Liver (tissue), 9 donors: ENCODE data around the gene NCAPD2. TPM values are rescaled to one million over a fixed set of nuclear protein-coding genes. Genes with fewer than 3 reads are reported as not detected.

Experiments used
- DNase-seq: peaks from one replicate; pipeline ENCODE4 v3.0.0-alpha.2; 2017; ENCODE audit warnings: low spot score
- H3K27ac ChIP-seq, 2 donors: one replicate each; pipeline ENCODE4 v1.7.0; 2013; ENCODE audit warnings: inconsistent platforms in 2 of 2, low read length in 2 of 2, control low read depth in 1 of 2, low read depth in 1 of 2, mild to moderate bottlenecking in 1 of 2
- H3K27me3 ChIP-seq, 4 donors: one replicate each; pipeline versions ENCODE4 v1.6.1 to v1.7.0; 2013; ENCODE audit warnings: low read length in 3 of 4, inconsistent platforms in 1 of 4, mild to moderate bottlenecking in 1 of 4, moderate library complexity in 1 of 4; ENCODE audit not compliant: control insufficient read depth in 4 of 4, insufficient read depth in 4 of 4
- H3K36me3 ChIP-seq, 4 donors: one replicate each; pipeline versions ENCODE4 v1.6.1 to v1.7.0; 2013; ENCODE audit warnings: low read length in 3 of 4, mild to moderate bottlenecking in 3 of 4, low read depth in 1 of 4, moderate library complexity in 1 of 4; ENCODE audit not compliant: control insufficient read depth in 4 of 4, insufficient read depth in 3 of 4
- H3K4me1 ChIP-seq, 4 donors: one replicate each; pipeline versions ENCODE4 v1.6.1 to v1.7.0; 2013; ENCODE audit warnings: low read length in 3 of 4, mild to moderate bottlenecking in 3 of 4, moderate library complexity in 1 of 4; ENCODE audit not compliant: control insufficient read depth in 4 of 4, insufficient read depth in 4 of 4
- H3K4me3 ChIP-seq, 3 donors: one replicate each; pipeline versions ENCODE4 v1.6.1 to v1.7.0; 2013; ENCODE audit warnings: low read length in 3 of 3, control low read depth in 1 of 3, low read depth in 1 of 3, mild to moderate bottlenecking in 1 of 3
- H3K9ac ChIP-seq, 2 donors: one replicate each; pipeline ENCODE4 v1.7.0; 2013; ENCODE audit warnings: low read length in 2 of 2, mild to moderate bottlenecking in 2 of 2, moderate library complexity in 2 of 2, control low read depth in 1 of 2, low read depth in 1 of 2
- H3K9me3 ChIP-seq, 4 donors: one replicate each; pipeline versions ENCODE4 v1.6.1 to v1.7.0; 2013; ENCODE audit warnings: low read length in 3 of 4; ENCODE audit not compliant: control insufficient read depth in 4 of 4
- CTCF ChIP-seq: fragments of 150-350 bp; IDR thresholded peaks from 2 replicates; pipeline ENCODE4 v1.5.1; 2017; ENCODE audit warnings: improper control_type of control experiment, low read depth, low read length; ENCODE audit not compliant: missing input control
- EGR1 ChIP-seq, 2 donors: IDR thresholded peaks; 2 replicates each; pipeline ENCODE4 v1.6.1; 2016 to 2018; ENCODE audit warnings: antibody characterized with exemption in 2 of 2, low read depth in 2 of 2
- FOXA1 ChIP-seq: IDR thresholded peaks from 2 replicates; pipeline ENCODE4 v1.6.1; 2016; ENCODE audit warnings: antibody characterized with exemption
- FOXA2 ChIP-seq: IDR thresholded peaks from 2 replicates; pipeline ENCODE4 v1.6.1; 2016; ENCODE audit warnings: antibody characterized with exemption
- GABPA ChIP-seq, 2 donors: IDR thresholded peaks in 1 of 2; conservative IDR thresholded peaks in 1 of 2; 2 replicates each; pipeline ENCODE4 v1.6.1; 2016; ENCODE audit warnings: antibody characterized with exemption in 2 of 2, mild to moderate bottlenecking in 1 of 2, moderate library complexity in 1 of 2
- HNF4A ChIP-seq, 2 donors: conservative IDR thresholded peaks; 2 replicates each; pipeline ENCODE4 v1.6.1; 2016; ENCODE audit warnings: antibody characterized with exemption in 2 of 2, mild to moderate bottlenecking in 2 of 2
- HNF4G ChIP-seq: IDR thresholded peaks from 2 replicates; pipeline ENCODE4 v1.6.1; 2016; ENCODE audit warnings: antibody characterized with exemption
- JUND ChIP-seq, 2 donors: IDR thresholded peaks; 2 replicates each; pipeline ENCODE4 v1.6.1; 2016; ENCODE audit warnings: antibody characterized with exemption in 2 of 2
- MAX ChIP-seq: IDR thresholded peaks from 2 replicates; pipeline ENCODE4 v1.6.1; 2016; ENCODE audit warnings: antibody characterized with exemption
- NR2F2 ChIP-seq: IDR thresholded peaks from 2 replicates; pipeline ENCODE4 v1.6.1; 2016; ENCODE audit warnings: antibody characterized with exemption
- RXRA ChIP-seq, 2 donors: IDR thresholded peaks; 2 replicates each; pipeline ENCODE4 v1.6.1; 2017 to 2018; ENCODE audit warnings: antibody characterized with exemption in 2 of 2, mild to moderate bottlenecking in 1 of 2
- SP1 ChIP-seq: IDR thresholded peaks from 2 replicates; pipeline ENCODE4 v1.6.1; 2018; ENCODE audit warnings: antibody characterized with exemption, mild to moderate bottlenecking
- TAF1 ChIP-seq: conservative IDR thresholded peaks from 2 replicates; pipeline ENCODE4 v1.6.1; 2016; ENCODE audit warnings: antibody characterized with exemption, mild to moderate bottlenecking
- YY1 ChIP-seq: IDR thresholded peaks from 2 replicates; pipeline ENCODE4 v1.6.1; 2016; ENCODE audit warnings: antibody characterized with exemption, mild to moderate bottlenecking
- ZBTB33 ChIP-seq: IDR thresholded peaks from 2 replicates; pipeline ENCODE4 v1.6.1; 2016; ENCODE audit warnings: antibody characterized with exemption
- WGBS: extraction: QIAGEN DNeasy Blood & Tissue Kit; methylation state at CpG from one replicate; pipeline ENCODE4 v1.1.7; 2013; 5-methylcytosine and 5-hydroxymethylcytosine counted together
- polyA plus RNA-seq, 2 donors: library from polyadenylated mRNA; stranded (reverse) in 1 of 2; unstranded in 1 of 2; fragments of 200-250 nt in 1 of 2; fragments of >200 nt in 1 of 2; fragmentation: Nextera tagmentation in 1 of 2; extraction: Ambion mirVana in 1 of 2; gene quantifications; one replicate each; pipeline versions ENCODE4 v1.2.1 to v1.2.3, GENCODE V29; 2013 to 2015
- total RNA-seq, 2 donors: library from RNA; depleted of rRNA; stranded (reverse); fragments of >200 nt; gene quantifications; one replicate each; pipeline ENCODE4 v1.2.3, GENCODE V29; 2014
- TF ChIP-seq, protein P1 (sequence below): IDR thresholded peaks from 2 replicates; pipeline ENCODE4 v1.6.1; 2016; ENCODE audit warnings: antibody characterized with exemption, mild to moderate bottlenecking
- TF ChIP-seq, protein P2 (sequence below): IDR thresholded peaks from 2 replicates; pipeline ENCODE4 v1.6.1; 2016; ENCODE audit warnings: antibody characterized with exemption
- donor health status: healthy.
- donor health status: healthy.
- donor health status: healthy.
- donor health status: healthy.
- donor health status: healthy.

NCAPD2 gene
- total and polyA plus RNA-seq, 4 donors: 2.0 to 55.1 (median 7.4) TPM

DNA sequence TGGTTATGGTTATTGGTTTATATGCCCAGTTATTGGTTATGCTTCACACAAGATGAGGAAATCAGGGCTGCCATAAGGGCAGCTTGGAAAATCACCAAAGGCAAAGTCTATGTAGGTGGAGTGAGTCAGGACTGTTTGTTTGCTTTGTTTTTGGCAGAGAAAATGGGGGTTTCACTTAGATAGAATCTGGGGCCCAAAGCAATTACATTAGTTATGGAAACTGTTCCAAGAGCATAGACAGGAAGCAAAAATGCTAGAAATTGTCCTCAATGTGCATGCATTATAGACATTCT is 25.7 kb upstream of the NCAPD2 start:
- H3K9me3 ChIP-seq: no peaks in the 10 kb centered on the region
- H3K4me3 ChIP-seq: no peak overlapping the region
- no peaks in the 10 kb centered on the region for H3K27me3 ChIP-seq
- TF ChIP-seq SP1 (peak; percentile 56), HNF4A (conservative IDR thresholded peaks at IDR 0.05) (peak; percentile 81 to 86), JUND (IDR thresholded peaks at IDR 0.05) (peak; percentile 80 to 88), HNF4G (peak; percentile 35), RXRA (IDR thresholded peaks at IDR 0.05) (peak in 1 of 2 donors; percentile 13), EGR1 (IDR thresholded peaks at IDR 0.05; ENCODE audit: low read depth in 2 of 2) (no peak), FOXA2 (no peak), CTCF (no peak), NR2F2 (no peak), MAX (no peak), GABPA (IDR thresholded peaks at IDR 0.05 in 1 of 2, conservative IDR thresholded peaks at IDR 0.05 in 1 of 2) (no peak), YY1 (peak; percentile 81), FOXA1 (no peak)
- TF ChIP-seq, protein P1, sequence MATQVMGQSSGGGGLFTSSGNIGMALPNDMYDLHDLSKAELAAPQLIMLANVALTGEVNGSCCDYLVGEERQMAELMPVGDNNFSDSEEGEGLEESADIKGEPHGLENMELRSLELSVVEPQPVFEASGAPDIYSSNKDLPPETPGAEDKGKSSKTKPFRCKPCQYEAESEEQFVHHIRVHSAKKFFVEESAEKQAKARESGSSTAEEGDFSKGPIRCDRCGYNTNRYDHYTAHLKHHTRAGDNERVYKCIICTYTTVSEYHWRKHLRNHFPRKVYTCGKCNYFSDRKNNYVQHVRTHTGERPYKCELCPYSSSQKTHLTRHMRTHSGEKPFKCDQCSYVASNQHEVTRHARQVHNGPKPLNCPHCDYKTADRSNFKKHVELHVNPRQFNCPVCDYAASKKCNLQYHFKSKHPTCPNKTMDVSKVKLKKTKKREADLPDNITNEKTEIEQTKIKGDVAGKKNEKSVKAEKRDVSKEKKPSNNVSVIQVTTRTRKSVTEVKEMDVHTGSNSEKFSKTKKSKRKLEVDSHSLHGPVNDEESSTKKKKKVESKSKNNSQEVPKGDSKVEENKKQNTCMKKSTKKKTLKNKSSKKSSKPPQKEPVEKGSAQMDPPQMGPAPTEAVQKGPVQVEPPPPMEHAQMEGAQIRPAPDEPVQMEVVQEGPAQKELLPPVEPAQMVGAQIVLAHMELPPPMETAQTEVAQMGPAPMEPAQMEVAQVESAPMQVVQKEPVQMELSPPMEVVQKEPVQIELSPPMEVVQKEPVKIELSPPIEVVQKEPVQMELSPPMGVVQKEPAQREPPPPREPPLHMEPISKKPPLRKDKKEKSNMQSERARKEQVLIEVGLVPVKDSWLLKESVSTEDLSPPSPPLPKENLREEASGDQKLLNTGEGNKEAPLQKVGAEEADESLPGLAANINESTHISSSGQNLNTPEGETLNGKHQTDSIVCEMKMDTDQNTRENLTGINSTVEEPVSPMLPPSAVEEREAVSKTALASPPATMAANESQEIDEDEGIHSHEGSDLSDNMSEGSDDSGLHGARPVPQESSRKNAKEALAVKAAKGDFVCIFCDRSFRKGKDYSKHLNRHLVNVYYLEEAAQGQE: no peak
- TF ChIP-seq, protein P2, sequence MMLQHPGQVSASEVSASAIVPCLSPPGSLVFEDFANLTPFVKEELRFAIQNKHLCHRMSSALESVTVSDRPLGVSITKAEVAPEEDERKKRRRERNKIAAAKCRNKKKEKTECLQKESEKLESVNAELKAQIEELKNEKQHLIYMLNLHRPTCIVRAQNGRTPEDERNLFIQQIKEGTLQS: peak; percentile 78
- no peak for DNase-seq
- H3K36me3 ChIP-seq: peaks cover 2 to 19% (median 15%) of the 10 kb centered on the region in 4 donors
- peak overlapping the region; percentile 36 to 71 for H3K27ac ChIP-seq
- no peak overlapping the region for H3K9ac ChIP-seq
- peaks cover 10 to 30% (median 20%) of the 10 kb centered on the region in 4 donors for H3K4me1 ChIP-seq

- Histone ChIP-seq H3K9ac (no peak overlapping the region), H3K4me3 (peak overlapping the region in 1 of 3 donors; percentile 77), H3K9me3 (no peaks in the 10 kb centered on the region), H3K36me3 (peaks cover 2 to 11% (median 8%) of the 10 kb centered on the region in 4 donors), H3K4me1 (peaks cover 10 to 30% (median 20%) of the 10 kb centered on the region in 4 donors), H3K27me3 (no peaks in the 10 kb centered on the region), H3K27ac (peak overlapping the region in 1 of 2 donors; percentile 22)
- no peak for DNase-seq
- 42% methylated on average over 6 of the region's 6 CpGs for whole genome bisulfite sequencing
- no peak for TF ChIP-seq TAF1
- no peak for TF ChIP-seq ZBTB33
- no peak for TF ChIP-seq SP1
- no peak for TF ChIP-seq MAX
- no peak for TF ChIP-seq JUND (IDR thresholded peaks at IDR 0.05)
- TF ChIP-seq FOXA1: no peak
- TF ChIP-seq NR2F2: no peak
- TF ChIP-seq HNF4G: no peak
- TF ChIP-seq, protein P1: no peak
Measured at GRCh38 chr12:6469092-6469491, 24.8 kb upstream of the NCAPD2 start.
